ENCODE results near the gene MPG. TPM values are rescaled to one million over a fixed set of nuclear protein-coding genes. Genes with fewer than 3 reads are reported as not detected.
A peak's percentile ranks its signal among the peaks of the same experiment; 100 is the strongest.

Gene MPG
- total and polyA plus RNA-seq, 7 donors = 23.0 to 68.1 (median 43.1) TPM

DNA sequence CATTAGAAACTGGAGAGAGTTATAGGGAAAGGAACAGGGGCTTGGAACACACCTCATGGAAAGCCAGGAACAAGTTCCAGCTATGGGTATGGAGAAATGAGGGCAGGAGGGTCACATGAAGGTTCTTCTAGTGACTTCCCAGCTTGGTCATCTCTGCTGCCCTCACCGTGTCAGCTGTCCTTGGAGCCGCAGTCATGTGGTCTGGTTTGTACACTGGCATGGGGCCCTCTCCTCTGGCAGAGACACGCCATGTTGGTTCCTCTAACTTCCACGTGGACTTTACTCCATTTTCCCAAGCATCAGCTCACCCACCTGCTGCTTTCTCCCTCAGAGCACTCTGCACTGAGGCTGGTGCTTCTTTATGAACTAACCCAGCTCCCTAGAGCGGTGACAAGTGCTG is 26.3 kb downstream of the MPG start:
- Histone ChIP-seq H3K9me3 (no peaks in the 10 kb centered on the region), H3K36me3 (ENCODE audit: insufficient read depth in 1 of 2, low read depth in 1 of 2) (peaks cover 0 to 24% of the 10 kb centered on the region in 2 donors), H3K4me3 (no peak overlapping the region), H3K27me3 (ENCODE audit: insufficient read depth in 3 of 3, low read length in 2 of 3) (no peaks in the 10 kb centered on the region), H3K4me1 (peaks cover 33% of the 10 kb centered on the region), H3K27ac (peak overlapping the region; percentile 30)
- WGBS, 3 donors = 53 to 75% (median 56%) methylated on average over 5 of the region's 5 CpGs
- DNase-seq (no peak), ATAC-seq (peak; percentile 29 to 62 (median 46))
- intact Hi-C loops (cut with DNase I) = no loop called here
- TF ChIP-seq CTCF (IDR thresholded peaks at IDR 0.05) = no peak

DNA sequence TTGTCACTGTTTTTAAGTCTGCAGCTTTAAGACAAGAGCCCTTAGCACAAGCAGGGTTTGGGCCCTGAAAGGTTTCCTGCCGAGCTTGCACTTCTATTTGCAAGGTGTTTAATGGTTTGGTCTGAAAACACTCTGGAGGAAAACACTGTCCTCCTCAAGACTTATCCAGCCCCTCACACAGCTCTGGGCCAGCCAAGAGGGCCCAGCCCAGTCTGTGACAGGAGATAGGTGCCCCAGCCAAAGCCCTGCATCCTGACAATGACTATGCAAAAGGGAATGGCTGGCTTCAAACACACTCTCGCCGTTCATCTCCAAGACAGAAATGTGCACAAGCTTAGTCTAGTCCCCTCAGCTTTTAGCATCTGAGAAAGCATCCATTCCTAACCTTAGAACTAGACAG is 26.9 kb downstream of the MPG start:
- 79 to 85% (median 85%) methylated on average over 3 of the region's 3 CpGs for WGBS, 3 donors
- Histone ChIP-seq H3K27me3 (ENCODE audit: insufficient read depth in 3 of 3, low read length in 2 of 3) (no peaks in the 10 kb centered on the region), H3K36me3 (ENCODE audit: insufficient read depth in 1 of 2, low read depth in 1 of 2) (peaks cover 0 to 30% of the 10 kb centered on the region in 2 donors), H3K27ac (no peak overlapping the region), H3K4me1 (peaks cover 31% of the 10 kb centered on the region), H3K9me3 (no peaks in the 10 kb centered on the region), H3K4me3 (no peak overlapping the region)
- no peak for TF ChIP-seq CTCF (IDR thresholded peaks at IDR 0.05)
- intact Hi-C loops (cut with DNase I) = loop anchor here in 1 of 2 donors (5.0 kb wide), 1 partner anchor 257 kb away; no protein-coding TSS in a partner anchor
- DNase-seq = no peak
- ATAC-seq = no peak

DNA sequence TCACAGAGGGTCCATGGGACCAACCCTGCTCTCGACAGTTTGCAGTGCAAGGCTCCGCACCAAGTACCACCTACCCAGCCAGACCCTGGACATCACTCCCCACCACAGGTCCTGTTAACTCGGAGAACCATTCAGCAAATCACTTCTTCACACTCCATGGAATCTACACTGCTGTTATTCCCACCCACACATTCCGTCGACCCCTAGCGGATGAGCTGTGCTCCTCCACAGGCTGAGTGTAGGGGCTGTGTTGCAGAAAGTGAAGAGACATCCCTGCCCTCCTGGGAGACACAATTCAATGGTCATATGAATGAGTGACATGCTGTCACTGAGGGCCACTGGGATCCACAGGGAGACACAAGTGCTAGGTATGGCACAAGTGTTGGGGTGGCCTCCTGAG is 27.5 kb downstream of the MPG start:
- peaks cover 2 to 36% of the 10 kb centered on the region in 2 donors for H3K36me3 ChIP-seq (ENCODE audit: insufficient read depth in 1 of 2, low read depth in 1 of 2)
- no peak overlapping the region for H3K27ac ChIP-seq
- ATAC-seq (no peak), DNase-seq (no peak)
- no peak overlapping the region for H3K4me3 ChIP-seq
- WGBS, 3 donors = 88 to 94% (median 89%) methylated on average over 6 of the region's 6 CpGs
- no peak for TF ChIP-seq CTCF (IDR thresholded peaks at IDR 0.05)
- intact Hi-C loops (cut with DNase I) = loop anchor here in 1 of 2 donors (5.0 kb wide), 1 partner anchor 257 kb away; no protein-coding TSS in a partner anchor
- peaks cover 31% of the 10 kb centered on the region for H3K4me1 ChIP-seq
- H3K27me3 ChIP-seq (ENCODE audit: insufficient read depth in 3 of 3, low read length in 2 of 3) = no peaks in the 10 kb centered on the region
- no peaks in the 10 kb centered on the region for H3K9me3 ChIP-seq

GRCh38 chr16:106623-107324 is 28.7 kb downstream of the MPG start:
- Histone ChIP-seq H3K36me3 (ENCODE audit: insufficient read depth in 1 of 2, low read depth in 1 of 2) (peaks cover 2 to 49% of the 10 kb centered on the region in 2 donors), H3K27ac (no peak overlapping the region)
- no peak for DNase-seq

More at GRCh38 chr16:106623-107324, 28.7 kb downstream of the MPG start:
- ATAC-seq = peak in 2 of 4 donors; percentile 26 to 39
- Histone ChIP-seq H3K9me3 (no peaks in the 10 kb centered on the region), H3K4me3 (no peak overlapping the region), H3K27me3 (ENCODE audit: insufficient read depth in 3 of 3, low read length in 2 of 3) (no peaks in the 10 kb centered on the region), H3K4me1 (peaks cover 21% of the 10 kb centered on the region)
- TF ChIP-seq CTCF (IDR thresholded peaks at IDR 0.05) = peak; percentile 82
- intact Hi-C loops (cut with DNase I) = loop anchor here (1.0 to 5.0 kb wide), 4 partner anchors 74 to 256 kb away; partner anchors contain the start of gene HBQ1 (in 1 of the 2)
- 31 to 41% (median 35%) methylated on average over 6 of the region's 6 CpGs for WGBS, 3 donors

Measured in psoas muscle (tissue), 8 donors.